Measurements from ENCODE around the gene CDK16. TPM values are rescaled to one million over a fixed set of nuclear protein-coding genes. Genes with fewer than 3 reads are reported as not detected.

The CDK16 gene
- total and polyA plus RNA-seq, 9 of the 15 experiments (the other 6 are each of a cell fraction or from before 2014, with no cell fraction given) = 3.9 to 104 (median 57.5) TPM

- TF ChIP-seq RBBP5 (IDR thresholded peaks at IDR 0.05; ENCODE audit: borderline replicate concordance, insufficient read depth, low read length, poor library complexity, severe bottlenecking) = no peak
- TF ChIP-seq ZNF740 (CRISPR knock-in tag; IDR thresholded peaks at IDR 0.05) = no peak
- no peak for TF ChIP-seq ZNF740 (tag; IDR thresholded peaks at IDR 0.05)
- no peak for TF ChIP-seq BRF2 (IDR thresholded peaks at IDR 0.05; ENCODE audit: borderline replicate concordance, insufficient read depth, insufficient read length)
- no peak for TF ChIP-seq ZNF57 (CRISPR knock-in tag; IDR thresholded peaks at IDR 0.05)
- no peak for TF ChIP-seq NKRF (IDR thresholded peaks at IDR 0.05; ENCODE audit: borderline replicate concordance)
- TF ChIP-seq SNIP1 (IDR thresholded peaks at IDR 0.05; ENCODE audit: low read depth) = no peak
- TF ChIP-seq ZNF449 (CRISPR knock-in tag; IDR thresholded peaks at IDR 0.05) = no peak
- TF ChIP-seq SREBF1 (IDR thresholded peaks at IDR 0.05; ENCODE audit: borderline replicate concordance, low read depth, low read length) = 0 out of 2 replicates have a peak, but pooled peaks have one; percentile 64
- no peak for TF ChIP-seq FOXO4 (CRISPR knock-in tag; IDR thresholded peaks at IDR 0.05)
- TF ChIP-seq MYC (IDR thresholded peaks at IDR 0.05; ENCODE audit: low read depth, low read length) = peak; percentile 89
- TF ChIP-seq MYC (CRISPR knock-in tag; IDR thresholded peaks at IDR 0.05; ENCODE audit: borderline replicate concordance, low read depth) = no peak
- no peak for TF ChIP-seq ZNF384 (IDR thresholded peaks at IDR 0.05; ENCODE audit: low read depth, low read length)
- no peak for TF ChIP-seq SETDB1 (IDR thresholded peaks at IDR 0.05; ENCODE audit: low read length)
- no peak for TF ChIP-seq ZNF311 (CRISPR knock-in tag; IDR thresholded peaks at IDR 0.05)
- TF ChIP-seq E2F1 (CRISPR knock-in tag; IDR thresholded peaks at IDR 0.05) = no peak
- no peak for TF ChIP-seq HMG20B (CRISPR knock-in tag; IDR thresholded peaks at IDR 0.05)
- no peak for TF ChIP-seq IRF2 (CRISPR knock-in tag; IDR thresholded peaks at IDR 0.05)
Observed at GRCh38 chrX:47190445-47191269, 27.8 kb upstream of the CDK16 start (continued).
